HEK293 (cell line): ENCODE data around the gene ITGB2.

Source experiments
- CTCF ChIA-PET: fragments of 350-600 bp; formaldehyde crosslinking; extraction: SDS; loops from one replicate; lab custom pipeline; 2021; ENCODE audit warnings: antibody characterized with exemption; lab: Yijun Ruan, JAX
- POLR2A ChIA-PET: fragments of 300-600 bp; formaldehyde crosslinking; extraction: SDS; loops from one replicate; lab custom pipeline; 2020; ENCODE audit warnings: antibody characterized with exemption, inconsistent platforms; lab: Yijun Ruan, JAX
- H3K27ac ChIP-seq: fragments of 200-500 bp; sonication (Bioruptor generic); 2 replicates; pipeline ENCODE4 v1.5.1; 2014; ENCODE audit warnings: low read depth, low read length, control low read depth, inconsistent platforms; ENCODE audit errors: extremely low read depth
- H3K36me3 ChIP-seq, 2 experiments: fragments of 200-500 bp in 1 of 2; sonication (Bioruptor generic) in 1 of 2; 1 replicate in 1 of 2; 2 replicates in 1 of 2; pipeline ENCODE4 v1.5.1; 2014 to 2017; ENCODE audit warnings: inconsistent platforms in 2 of 2, low read length in 2 of 2; ENCODE audit not compliant: control insufficient read depth in 2 of 2, insufficient read depth in 1 of 2
- H3K4me1 ChIP-seq: fragments of 200-500 bp; sonication (Bioruptor generic); 2 replicates; pipeline ENCODE4 v1.5.1; 2014; ENCODE audit warnings: mild to moderate bottlenecking, low read length, inconsistent platforms; ENCODE audit not compliant: control insufficient read depth, insufficient read depth
- H3K4me3 ChIP-seq: 2 replicates; pipeline ENCODE4 v1.5.1; 2011; ENCODE audit warnings: low read depth, mild to moderate bottlenecking, control low read depth, low read length, moderate library complexity
- H3K9me3 ChIP-seq: fragments of 200-500 bp; sonication (Bioruptor generic); 2 replicates; pipeline ENCODE4 v1.5.1; 2014; ENCODE audit warnings: low read depth, low read length, inconsistent platforms; ENCODE audit not compliant: control insufficient read depth, insufficient read depth
- GFI1B ChIP-seq: fragments of 450-650 bp; formaldehyde crosslinking; IDR thresholded peaks from 2 replicates; pipeline ENCODE4 v1.5.1; 2016; ENCODE audit warnings: missing biosample characterization, missing genetic modification characterization
- IKZF3 ChIP-seq: fragments of 450-650 bp; IDR thresholded peaks from 2 replicates; pipeline ENCODE4 v1.5.0; 2018; ENCODE audit warnings: missing biosample characterization, mild to moderate bottlenecking, missing genetic modification characterization, moderate library complexity
- RBAK ChIP-seq: fragments of 450-650 bp; formaldehyde crosslinking; IDR thresholded peaks from 2 replicates; pipeline ENCODE4 v1.5.1; 2016; ENCODE audit warnings: missing biosample characterization, missing genetic modification characterization
- SP2 ChIP-seq: fragments of 450-650 bp; formaldehyde crosslinking; IDR thresholded peaks from 2 replicates; pipeline ENCODE4 v1.5.1; 2016; ENCODE audit warnings: missing biosample characterization, missing genetic modification characterization
- ZFHX2 ChIP-seq: fragments of 450-650 bp; formaldehyde crosslinking; conservative IDR thresholded peaks from 2 replicates; pipeline ENCODE4 v1.5.1; 2016; ENCODE audit warnings: missing biosample characterization, missing genetic modification characterization
- ZFP69B ChIP-seq: fragments of 450-650 bp; formaldehyde crosslinking; IDR thresholded peaks from 2 replicates; pipeline ENCODE4 v1.5.1; 2016; ENCODE audit warnings: missing biosample characterization, missing genetic modification characterization
- ZNF174 ChIP-seq: fragments of 450-650 bp; formaldehyde crosslinking; IDR thresholded peaks from 2 replicates; pipeline ENCODE4 v1.5.0; 2017; ENCODE audit warnings: missing biosample characterization, mild to moderate bottlenecking, missing genetic modification characterization
- ZNF175 ChIP-seq: fragments of 450-650 bp; formaldehyde crosslinking; IDR thresholded peaks from 2 replicates; pipeline ENCODE4 v1.5.1; 2016; ENCODE audit warnings: missing biosample characterization, missing genetic modification characterization
- ZNF214 ChIP-seq: fragments of 450-650 bp; formaldehyde crosslinking; IDR thresholded peaks from 2 replicates; pipeline ENCODE4 v1.5.1; 2017; ENCODE audit warnings: missing biosample characterization, mild to moderate bottlenecking, missing genetic modification characterization, borderline replicate concordance
- ZNF23 ChIP-seq: fragments of 450-650 bp; formaldehyde crosslinking; IDR thresholded peaks from 2 replicates; pipeline ENCODE4 v1.5.1; 2016; ENCODE audit warnings: missing biosample characterization, missing genetic modification characterization, borderline replicate concordance
- ZNF37A ChIP-seq: fragments of 450-650 bp; IDR thresholded peaks from 2 replicates; pipeline ENCODE4 v1.5.1; 2018; ENCODE audit warnings: missing biosample characterization, missing genetic modification characterization
- ZNF394 ChIP-seq: fragments of 450-650 bp; formaldehyde crosslinking; IDR thresholded peaks from 2 replicates; pipeline ENCODE4 v1.5.1; 2016; ENCODE audit warnings: missing biosample characterization, missing genetic modification characterization, mild to moderate bottlenecking, moderate library complexity, borderline replicate concordance
- ZNF404 ChIP-seq: fragments of 450-650 bp; formaldehyde crosslinking; IDR thresholded peaks from 2 replicates; pipeline ENCODE4 v1.5.1; 2017; ENCODE audit warnings: missing biosample characterization, missing genetic modification characterization
- ZNF48 ChIP-seq: fragments of 450-650 bp; formaldehyde crosslinking; IDR thresholded peaks from 2 replicates; pipeline ENCODE4 v1.5.1; 2016; ENCODE audit warnings: missing biosample characterization, missing genetic modification characterization
- ZNF530 ChIP-seq: fragments of 450-650 bp; formaldehyde crosslinking; IDR thresholded peaks from 2 replicates; pipeline ENCODE4 v1.5.1; 2016; ENCODE audit warnings: low read depth, missing biosample characterization, missing genetic modification characterization
- ZNF707 ChIP-seq: fragments of 450-650 bp; formaldehyde crosslinking; IDR thresholded peaks from 2 replicates; pipeline ENCODE4 v1.5.1; 2016; ENCODE audit warnings: missing biosample characterization, missing genetic modification characterization
- ZNF837 ChIP-seq: fragments of 450-650 bp; formaldehyde crosslinking; IDR thresholded peaks from 2 replicates; pipeline ENCODE4 v1.5.1; 2016; ENCODE audit warnings: missing biosample characterization, missing genetic modification characterization
- TF ChIP-seq, protein P1 (sequence below): fragments of 450-650 bp; formaldehyde crosslinking; IDR thresholded peaks from 2 replicates; pipeline ENCODE4 v1.5.1; 2017; ENCODE audit warnings: missing biosample characterization, missing genetic modification characterization
- TF ChIP-seq, protein P2 (sequence below): fragments of 450-650 bp; formaldehyde crosslinking; IDR thresholded peaks from 2 replicates; pipeline ENCODE4 v1.5.1; 2017; ENCODE audit warnings: missing biosample characterization, missing genetic modification characterization
- TF ChIP-seq, protein P3 (sequence below): fragments of 450-650 bp; formaldehyde crosslinking; IDR thresholded peaks from 2 replicates; pipeline ENCODE4 v1.5.1; 2016; ENCODE audit warnings: missing biosample characterization, missing genetic modification characterization, low read depth
- TF ChIP-seq, protein P4 (sequence below): sonication (generic); formaldehyde crosslinking; IDR thresholded peaks from 2 replicates; pipeline ENCODE4 v1.8.1; 2022; ENCODE audit warnings: mild to moderate bottlenecking, moderate library complexity, missing genetic modification reagents

The ITGB2 gene

DNA sequence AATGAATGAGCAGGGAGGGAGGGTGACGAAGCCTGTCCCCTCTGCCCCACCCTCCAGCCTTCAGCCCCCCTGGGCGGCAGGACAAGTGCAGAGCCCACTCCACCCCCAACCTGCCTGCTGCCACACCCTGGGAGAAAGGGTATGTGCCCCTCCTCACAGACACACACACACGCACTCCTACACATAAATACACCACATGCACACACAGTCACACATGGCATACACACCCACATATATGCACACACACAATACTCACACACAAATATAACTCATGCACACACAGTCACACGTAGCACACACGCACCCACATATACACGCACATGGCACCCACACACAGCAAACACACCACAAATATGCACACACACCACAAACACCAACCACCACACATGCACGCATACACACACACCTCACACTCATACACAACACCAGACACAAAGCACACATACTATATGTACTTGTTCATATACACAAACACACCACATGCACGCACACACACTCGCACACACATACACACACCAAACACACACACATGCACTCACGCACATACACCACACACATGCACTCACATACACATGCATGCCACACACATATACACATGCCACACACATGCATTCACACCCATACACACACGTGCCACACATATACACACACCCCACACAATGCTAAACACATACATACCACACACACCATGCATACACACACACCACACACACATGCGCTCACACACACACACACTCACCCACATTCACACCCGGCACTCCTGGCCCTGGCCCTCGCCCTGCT is 16.4 kb downstream of the ITGB2 start (continued):
- TF ChIP-seq, protein P1, sequence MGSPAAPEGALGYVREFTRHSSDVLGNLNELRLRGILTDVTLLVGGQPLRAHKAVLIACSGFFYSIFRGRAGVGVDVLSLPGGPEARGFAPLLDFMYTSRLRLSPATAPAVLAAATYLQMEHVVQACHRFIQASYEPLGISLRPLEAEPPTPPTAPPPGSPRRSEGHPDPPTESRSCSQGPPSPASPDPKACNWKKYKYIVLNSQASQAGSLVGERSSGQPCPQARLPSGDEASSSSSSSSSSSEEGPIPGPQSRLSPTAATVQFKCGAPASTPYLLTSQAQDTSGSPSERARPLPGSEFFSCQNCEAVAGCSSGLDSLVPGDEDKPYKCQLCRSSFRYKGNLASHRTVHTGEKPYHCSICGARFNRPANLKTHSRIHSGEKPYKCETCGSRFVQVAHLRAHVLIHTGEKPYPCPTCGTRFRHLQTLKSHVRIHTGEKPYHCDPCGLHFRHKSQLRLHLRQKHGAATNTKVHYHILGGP, result 0 out of 2 replicates have a peak, but pooled peaks have one; percentile 20
- TF ChIP-seq ZNF530 (tag by site-specific recombination), result no peak
- TF ChIP-seq ZNF175 (tag by site-specific recombination), result no peak
- 0 out of 2 replicates have a peak, but pooled peaks have one; percentile 5 for TF ChIP-seq ZNF707 (tag by site-specific recombination)
- TF ChIP-seq ZFHX2 (tag by site-specific recombination), result peak; percentile 93
- TF ChIP-seq ZNF48 (tag by site-specific recombination), result 0 out of 2 replicates have a peak, but pooled peaks have one; percentile 54
- no peak for TF ChIP-seq RBAK (tag by site-specific recombination)
- TF ChIP-seq, protein P2, sequence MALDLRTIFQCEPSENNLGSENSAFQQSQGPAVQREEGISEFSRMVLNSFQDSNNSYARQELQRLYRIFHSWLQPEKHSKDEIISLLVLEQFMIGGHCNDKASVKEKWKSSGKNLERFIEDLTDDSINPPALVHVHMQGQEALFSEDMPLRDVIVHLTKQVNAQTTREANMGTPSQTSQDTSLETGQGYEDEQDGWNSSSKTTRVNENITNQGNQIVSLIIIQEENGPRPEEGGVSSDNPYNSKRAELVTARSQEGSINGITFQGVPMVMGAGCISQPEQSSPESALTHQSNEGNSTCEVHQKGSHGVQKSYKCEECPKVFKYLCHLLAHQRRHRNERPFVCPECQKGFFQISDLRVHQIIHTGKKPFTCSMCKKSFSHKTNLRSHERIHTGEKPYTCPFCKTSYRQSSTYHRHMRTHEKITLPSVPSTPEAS (tag by site-specific recombination), result peak; percentile 91
- TF ChIP-seq ZNF23, result no peak
- TF ChIP-seq, protein P3, sequence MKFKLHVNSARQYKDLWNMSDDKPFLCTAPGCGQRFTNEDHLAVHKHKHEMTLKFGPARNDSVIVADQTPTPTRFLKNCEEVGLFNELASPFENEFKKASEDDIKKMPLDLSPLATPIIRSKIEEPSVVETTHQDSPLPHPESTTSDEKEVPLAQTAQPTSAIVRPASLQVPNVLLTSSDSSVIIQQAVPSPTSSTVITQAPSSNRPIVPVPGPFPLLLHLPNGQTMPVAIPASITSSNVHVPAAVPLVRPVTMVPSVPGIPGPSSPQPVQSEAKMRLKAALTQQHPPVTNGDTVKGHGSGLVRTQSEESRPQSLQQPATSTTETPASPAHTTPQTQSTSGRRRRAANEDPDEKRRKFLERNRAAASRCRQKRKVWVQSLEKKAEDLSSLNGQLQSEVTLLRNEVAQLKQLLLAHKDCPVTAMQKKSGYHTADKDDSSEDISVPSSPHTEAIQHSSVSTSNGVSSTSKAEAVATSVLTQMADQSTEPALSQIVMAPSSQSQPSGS (tag by site-specific recombination), result no peak
- TF ChIP-seq, all 188 proteins: peak for 13

DNA sequence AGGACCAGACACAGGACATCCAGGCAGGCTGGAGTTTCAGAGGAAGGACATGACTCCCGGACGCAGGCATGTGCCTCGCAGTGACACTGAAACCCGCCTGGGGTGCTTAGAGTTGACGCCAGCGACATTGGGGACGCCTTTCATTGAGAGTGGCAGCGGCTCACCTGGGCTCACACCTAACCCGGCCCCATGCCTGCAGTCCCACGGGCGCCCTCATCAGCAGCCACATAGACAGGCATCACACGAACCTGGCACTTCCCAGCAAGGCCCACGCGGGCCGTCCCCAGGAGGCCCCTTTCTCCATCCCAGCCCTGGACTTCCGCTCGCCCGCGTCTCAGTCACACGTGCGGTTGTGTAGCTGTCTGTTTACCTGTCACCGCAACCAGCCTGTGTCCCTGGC is 17.0 kb downstream of the ITGB2 start:
- TF ChIP-seq ZNF394 (tag by site-specific recombination), result no peak
- TF ChIP-seq ZNF214, result no peak
- TF ChIP-seq ZFP69B, result no peak
- no peak for TF ChIP-seq ZNF404 (tag by site-specific recombination)
- TF ChIP-seq, protein P4, sequence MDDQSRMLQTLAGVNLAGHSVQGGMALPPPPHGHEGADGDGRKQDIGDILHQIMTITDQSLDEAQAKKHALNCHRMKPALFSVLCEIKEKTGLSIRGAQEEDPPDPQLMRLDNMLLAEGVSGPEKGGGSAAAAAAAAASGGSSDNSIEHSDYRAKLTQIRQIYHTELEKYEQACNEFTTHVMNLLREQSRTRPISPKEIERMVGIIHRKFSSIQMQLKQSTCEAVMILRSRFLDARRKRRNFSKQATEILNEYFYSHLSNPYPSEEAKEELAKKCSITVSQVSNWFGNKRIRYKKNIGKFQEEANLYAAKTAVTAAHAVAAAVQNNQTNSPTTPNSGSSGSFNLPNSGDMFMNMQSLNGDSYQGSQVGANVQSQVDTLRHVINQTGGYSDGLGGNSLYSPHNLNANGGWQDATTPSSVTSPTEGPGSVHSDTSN (CRISPR knock-in tag), result no peak
- TF ChIP-seq ZNF174 (tag by site-specific recombination), result no peak
- TF ChIP-seq ZNF837 (tag by site-specific recombination), result no peak
- no peak for TF ChIP-seq GFI1B (tag by site-specific recombination)
- no peak for TF ChIP-seq IKZF3 (tag by site-specific recombination)
- TF ChIP-seq ZNF37A (tag by site-specific recombination), result no peak
- no peak for TF ChIP-seq SP2 (tag by site-specific recombination)
- Histone ChIP-seq H3K9me3 (no peaks in the 10 kb centered on the region), H3K27ac (no peak overlapping the region), H3K4me1 (no peaks in the 10 kb centered on the region), H3K36me3 (no peaks in the 10 kb centered on the region), H3K4me3 (no peak overlapping the region)
- POLR2A ChIA-PET, result no interaction called here
- CTCF ChIA-PET, result no interaction called here
